GM12801 (cell line): ENCODE data around the gene GLIS1.

Source experiments
- CTCF ChIP-seq: IDR thresholded peaks from one replicate; pipeline ENCODE4 v1.5.1; 2011; ENCODE audit warnings: control low read depth; ENCODE audit not compliant: insufficient read length; ENCODE audit errors: extremely low read depth

GLIS1 gene

DNA sequence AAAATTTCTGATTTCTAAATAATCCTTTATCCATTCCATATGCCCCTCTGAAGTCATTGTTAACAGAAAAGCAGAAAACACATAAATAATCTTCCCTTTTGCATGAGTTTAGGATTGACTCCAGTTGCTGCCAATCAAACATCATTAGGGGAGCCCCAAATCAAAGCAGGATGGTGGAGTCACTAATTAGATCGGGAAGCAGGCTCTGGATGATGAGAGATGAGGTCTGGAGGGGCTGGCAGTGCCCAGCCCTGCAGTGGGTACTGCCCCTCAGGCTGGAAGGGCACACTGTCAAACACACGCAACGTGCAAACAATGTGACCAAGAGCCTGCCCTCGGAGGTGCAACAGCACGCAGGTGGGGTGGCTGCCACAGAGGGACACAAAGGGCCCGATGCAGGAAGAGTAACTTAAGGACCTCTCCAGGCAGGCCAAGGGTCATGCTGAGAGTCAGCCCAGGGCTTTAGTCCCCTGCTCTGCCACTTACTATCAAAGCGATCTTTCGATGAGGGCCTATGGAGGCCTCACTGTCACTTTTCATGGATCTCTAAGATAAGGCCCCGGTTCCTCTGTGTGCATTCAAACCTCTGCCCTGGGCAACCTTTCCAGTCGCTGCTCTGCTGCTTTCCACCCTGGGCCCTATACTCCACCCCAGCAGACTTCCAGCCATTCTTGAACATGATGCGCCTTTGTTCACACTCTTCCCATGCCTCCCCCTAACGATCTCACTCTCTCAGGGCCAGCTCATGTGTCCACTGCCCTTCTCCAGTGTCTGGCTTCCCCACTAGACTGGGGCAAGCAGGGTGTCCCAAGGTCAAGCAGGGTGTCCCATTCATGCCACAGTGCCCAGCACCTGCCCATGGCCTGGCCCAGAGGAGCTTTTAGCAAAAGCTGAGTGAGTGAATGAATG is 180.9 kb downstream of the GLIS1 start:
- TF ChIP-seq CTCF, result no peak

- no peak for TF ChIP-seq CTCF
These were observed 181.6 kb downstream of the GLIS1 start for GRCh38 chr1:53557369-53557768.

DNA sequence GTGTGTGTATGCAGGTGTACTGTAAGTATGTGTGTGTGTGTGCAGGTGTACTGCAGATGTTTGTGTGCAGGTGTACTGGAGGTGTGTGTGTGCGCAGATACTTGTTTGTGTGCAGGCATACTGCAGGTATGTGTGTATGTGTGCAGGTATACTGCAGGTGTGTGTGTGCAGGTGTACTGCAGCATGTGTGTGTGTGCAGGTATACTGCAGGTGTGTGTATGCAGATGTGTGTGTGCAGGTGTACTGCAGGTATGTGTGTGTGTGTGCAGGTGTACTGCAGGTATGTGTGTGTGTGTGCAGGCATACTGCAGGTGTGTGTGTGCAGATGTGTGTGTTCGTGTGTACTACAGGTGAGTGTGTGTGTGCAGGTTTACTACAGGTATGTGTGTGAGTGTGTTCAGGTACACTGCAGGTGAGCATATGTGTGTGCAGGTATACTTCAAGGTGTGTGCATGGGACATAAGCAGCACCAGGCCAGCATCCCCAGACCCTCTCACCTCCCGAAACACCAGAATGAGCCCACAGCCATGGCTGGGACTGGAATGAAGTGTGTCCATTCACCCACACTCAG is 182.2 kb downstream of the GLIS1 start:
- no peak for TF ChIP-seq CTCF

DNA sequence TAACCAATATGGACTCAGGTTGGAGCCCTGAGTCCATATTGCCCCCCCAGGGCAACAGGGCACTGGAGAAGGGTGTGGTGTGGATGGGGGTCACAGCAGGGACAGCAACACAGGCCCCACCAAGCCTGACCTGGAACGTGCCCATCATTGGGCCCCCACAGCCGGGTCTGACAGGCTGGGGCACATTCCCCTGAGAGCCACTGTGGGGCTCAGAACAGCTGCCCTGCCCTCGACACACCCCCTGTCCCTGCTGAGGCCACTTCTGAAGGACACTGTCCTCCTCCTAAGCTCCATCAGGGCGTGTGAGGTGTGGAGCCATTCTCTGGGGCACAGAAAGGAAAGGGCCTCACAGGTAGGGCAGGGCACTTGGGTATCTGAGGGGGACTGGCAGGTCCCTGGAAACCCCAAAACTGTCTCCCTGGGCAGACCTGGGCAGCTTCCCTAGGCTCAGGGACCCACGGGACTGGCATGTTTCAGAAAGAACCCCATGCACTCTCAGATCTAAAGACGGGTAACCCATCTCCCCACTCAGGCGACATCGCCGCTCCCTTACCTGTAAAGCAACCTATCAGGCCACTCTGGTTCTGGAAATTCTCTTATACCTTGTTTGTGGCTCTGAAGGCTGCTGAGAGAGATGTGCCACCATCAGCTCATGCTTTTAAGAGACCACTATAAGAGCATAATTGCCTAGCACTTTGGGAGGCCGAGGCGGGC is 184.2 kb downstream of the GLIS1 start:
- no peak for TF ChIP-seq CTCF

- no peak for TF ChIP-seq CTCF
These were observed 185.0 kb downstream of the GLIS1 start for GRCh38 chr1:53553734-53554509.

- no peak for TF ChIP-seq CTCF
These were observed 185.8 kb downstream of the GLIS1 start for GRCh38 chr1:53552981-53553733.
